ENCODE measurements around the gene TCEANC2.

The TCEANC2 gene

DNA sequence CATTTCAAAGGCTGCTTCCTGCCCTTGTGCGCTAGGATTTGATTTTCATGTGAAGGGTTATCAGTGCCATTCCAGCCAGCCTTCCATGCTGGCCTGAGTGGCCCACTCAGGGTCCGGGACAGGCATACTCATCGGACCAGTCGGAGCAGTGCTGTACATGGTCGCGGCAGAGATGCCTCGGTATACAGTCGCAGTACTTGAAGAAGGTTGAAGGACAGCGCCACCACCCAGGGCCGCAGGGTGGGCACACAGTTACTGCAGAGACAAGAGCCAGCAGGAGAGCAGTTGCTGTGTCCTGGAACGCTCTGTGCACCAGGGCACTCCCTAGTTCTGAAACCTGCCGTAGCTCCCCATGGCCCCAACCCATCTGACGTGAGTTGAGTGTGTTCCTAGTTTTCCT is 44.5 kb upstream of the TCEANC2 start (continued):
- TF ChIP-seq POU6F1 (CRISPR knock-in tag; IDR thresholded peaks at IDR 0.05; ENCODE audit: borderline replicate concordance, low read depth) (no peak), ESRRG (CRISPR knock-in tag; IDR thresholded peaks at IDR 0.05) (no peak), OSR1 (CRISPR knock-in tag; IDR thresholded peaks at IDR 0.05) (no peak), ZNF70 (CRISPR knock-in tag; IDR thresholded peaks at IDR 0.05) (no peak), SNAI2 (CRISPR knock-in tag; IDR thresholded peaks at IDR 0.05) (no peak), ZFP3 (CRISPR knock-in tag; IDR thresholded peaks at IDR 0.05) (no peak), ARNTL (CRISPR knock-in tag; IDR thresholded peaks at IDR 0.05; ENCODE audit: borderline replicate concordance, low read depth) (no peak), ZC3H10 (CRISPR knock-in tag; IDR thresholded peaks at IDR 0.05) (no peak)

DNA sequence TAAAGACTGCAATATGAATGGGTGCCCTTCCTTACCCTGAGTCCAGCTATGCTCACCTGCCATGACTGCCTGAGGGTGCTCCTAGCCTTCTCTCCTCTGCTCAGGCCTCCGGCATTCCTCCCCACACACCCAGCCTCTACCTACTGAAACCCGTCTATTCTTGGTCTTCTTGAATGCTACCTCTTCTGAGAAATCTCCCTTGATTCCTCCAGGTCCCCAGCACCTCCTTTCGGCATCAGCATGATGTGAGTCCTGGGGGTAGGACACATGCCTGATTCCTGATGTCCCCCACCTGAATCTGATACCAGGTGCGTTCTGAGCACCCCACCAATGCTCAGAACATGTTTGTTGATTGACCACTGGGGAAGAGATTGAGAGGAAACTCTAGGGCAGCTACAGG is 44.0 kb upstream of the TCEANC2 start:
- TF ChIP-seq, protein P1, sequence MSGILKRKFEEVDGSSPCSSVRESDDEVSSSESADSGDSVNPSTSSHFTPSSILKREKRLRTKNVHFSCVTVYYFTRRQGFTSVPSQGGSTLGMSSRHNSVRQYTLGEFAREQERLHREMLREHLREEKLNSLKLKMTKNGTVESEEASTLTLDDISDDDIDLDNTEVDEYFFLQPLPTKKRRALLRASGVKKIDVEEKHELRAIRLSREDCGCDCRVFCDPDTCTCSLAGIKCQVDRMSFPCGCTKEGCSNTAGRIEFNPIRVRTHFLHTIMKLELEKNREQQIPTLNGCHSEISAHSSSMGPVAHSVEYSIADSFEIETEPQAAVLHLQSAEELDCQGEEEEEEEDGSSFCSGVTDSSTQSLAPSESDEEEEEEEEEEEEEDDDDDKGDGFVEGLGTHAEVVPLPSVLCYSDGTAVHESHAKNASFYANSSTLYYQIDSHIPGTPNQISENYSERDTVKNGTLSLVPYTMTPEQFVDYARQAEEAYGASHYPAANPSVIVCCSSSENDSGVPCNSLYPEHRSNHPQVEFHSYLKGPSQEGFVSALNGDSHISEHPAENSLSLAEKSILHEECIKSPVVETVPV (CRISPR knock-in tag; IDR thresholded peaks at IDR 0.05): no peak
- TF ChIP-seq CSDC2 (CRISPR knock-in tag; IDR thresholded peaks at IDR 0.05): no peak
- no peak for TF ChIP-seq ZC3H10 (CRISPR knock-in tag; IDR thresholded peaks at IDR 0.05)
- no peak for TF ChIP-seq ZNF70 (CRISPR knock-in tag; IDR thresholded peaks at IDR 0.05)
- TF ChIP-seq ZFP3 (CRISPR knock-in tag; IDR thresholded peaks at IDR 0.05): no peak
- no peak for TF ChIP-seq ZNF8 (CRISPR knock-in tag; IDR thresholded peaks at IDR 0.05)
- no peak for TF ChIP-seq POU6F1 (CRISPR knock-in tag; IDR thresholded peaks at IDR 0.05; ENCODE audit: borderline replicate concordance, low read depth)
- TF ChIP-seq ISL1 (CRISPR knock-in tag; IDR thresholded peaks at IDR 0.05): no peak
- no peak for TF ChIP-seq RARB (CRISPR knock-in tag; IDR thresholded peaks at IDR 0.05)
- TF ChIP-seq PPARA (CRISPR knock-in tag; IDR thresholded peaks at IDR 0.05; ENCODE audit: borderline replicate concordance): no peak
- TF ChIP-seq BACH2 (CRISPR knock-in tag; IDR thresholded peaks at IDR 0.05; ENCODE audit: borderline replicate concordance): no peak
- TF ChIP-seq ARNTL (CRISPR knock-in tag; IDR thresholded peaks at IDR 0.05; ENCODE audit: borderline replicate concordance, low read depth): no peak
- TF ChIP-seq ESRRG (CRISPR knock-in tag; IDR thresholded peaks at IDR 0.05): no peak
- TF ChIP-seq OSR1 (CRISPR knock-in tag; IDR thresholded peaks at IDR 0.05): no peak
- TF ChIP-seq, protein P2, sequence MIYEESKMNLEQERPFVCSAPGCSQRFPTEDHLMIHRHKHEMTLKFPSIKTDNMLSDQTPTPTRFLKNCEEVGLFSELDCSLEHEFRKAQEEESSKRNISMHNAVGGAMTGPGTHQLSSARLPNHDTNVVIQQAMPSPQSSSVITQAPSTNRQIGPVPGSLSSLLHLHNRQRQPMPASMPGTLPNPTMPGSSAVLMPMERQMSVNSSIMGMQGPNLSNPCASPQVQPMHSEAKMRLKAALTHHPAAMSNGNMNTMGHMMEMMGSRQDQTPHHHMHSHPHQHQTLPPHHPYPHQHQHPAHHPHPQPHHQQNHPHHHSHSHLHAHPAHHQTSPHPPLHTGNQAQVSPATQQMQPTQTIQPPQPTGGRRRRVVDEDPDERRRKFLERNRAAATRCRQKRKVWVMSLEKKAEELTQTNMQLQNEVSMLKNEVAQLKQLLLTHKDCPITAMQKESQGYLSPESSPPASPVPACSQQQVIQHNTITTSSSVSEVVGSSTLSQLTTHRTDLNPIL (CRISPR knock-in tag; IDR thresholded peaks at IDR 0.05; ENCODE audit: low read depth): no peak
- no peak for TF ChIP-seq TCF4 (CRISPR knock-in tag; IDR thresholded peaks at IDR 0.05; ENCODE audit: borderline replicate concordance)
- TF ChIP-seq ZNF565 (CRISPR knock-in tag; conservative IDR thresholded peaks at IDR 0.05; ENCODE audit: low read depth): no peak
- no peak for TF ChIP-seq GLIS3 (CRISPR knock-in tag; IDR thresholded peaks at IDR 0.05)
- no peak for TF ChIP-seq TSHZ2 (CRISPR knock-in tag; IDR thresholded peaks at IDR 0.05)
- no peak for ATAC-seq

DNA sequence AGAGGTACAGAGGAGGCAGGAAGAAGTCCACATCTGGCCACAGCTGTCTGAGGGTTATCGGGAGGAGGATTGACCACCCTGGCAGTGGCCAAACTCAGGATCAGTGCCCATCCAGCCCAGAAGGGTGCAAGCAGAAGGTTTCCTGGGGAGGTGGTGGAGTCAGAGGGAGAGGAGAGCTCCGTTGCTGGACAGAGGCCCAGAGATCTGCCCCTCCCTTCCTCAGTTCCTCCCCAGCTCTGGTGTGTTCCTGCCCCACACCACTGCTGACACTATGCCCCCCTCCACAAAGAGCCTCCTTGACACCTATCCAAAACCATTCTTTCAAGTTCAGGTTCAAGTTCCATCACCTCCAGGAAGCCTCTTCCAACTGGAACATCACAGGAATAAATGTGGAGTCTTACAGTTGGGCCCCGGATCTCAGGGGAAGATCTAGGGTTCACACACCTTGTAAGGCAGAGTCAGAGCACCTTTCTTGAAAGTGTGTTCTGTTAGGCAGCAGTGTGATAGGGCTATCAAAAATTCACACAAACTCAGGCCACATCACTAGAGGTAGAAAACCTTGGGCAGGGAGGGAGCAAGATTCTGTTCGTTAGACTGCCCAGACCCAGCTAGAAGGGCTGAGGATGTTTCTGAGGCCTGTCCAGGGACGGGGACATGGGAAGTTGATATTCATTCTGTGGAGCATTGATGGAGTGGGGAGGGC is 42.8 kb upstream of the TCEANC2 start:
- no peak for ATAC-seq
- peak; percentile 64 for TF ChIP-seq ZNF70 (CRISPR knock-in tag; IDR thresholded peaks at IDR 0.05)
- TF ChIP-seq ZNF565 (CRISPR knock-in tag; conservative IDR thresholded peaks at IDR 0.05; ENCODE audit: low read depth): no peak

Data from SK-N-SH treated with all-trans-retinoic acid at 6 μM for 48 hours (cell line).